Activated CD8-positive, alpha-beta memory T cell treated with anti-CD3 and anti-CD28 coated beads for 36 hours (primary cell): ENCODE measurements around the gene SLC22A4. TPM values are rescaled to one million over a fixed set of nuclear protein-coding genes. Genes with fewer than 3 reads are reported as not detected.

ENCODE experiments used
- CTCF ChIA-PET: fragments of 350-600 bp; sonication (Branson Sonifier 250); formaldehyde crosslinking; loops from one replicate; lab custom pipeline; 2021; ENCODE audit warnings: antibody characterized with exemption; lab: Charles Lee
- POLR2A ChIA-PET: fragments of 350-600 bp; sonication (Branson Sonifier 250); formaldehyde crosslinking; loops from one replicate; lab custom pipeline; 2021; ENCODE audit warnings: antibody characterized with exemption; lab: Charles Lee
- total RNA-seq, 2 experiments: library from RNA; stranded (reverse); gene quantifications; one replicate each; pipeline ENCODE4 v1.2.3, GENCODE V29; 2021

Gene SLC22A4
- total RNA-seq, 2 experiments from 2014 or later = 1.6 to 2.2 TPM

DNA sequence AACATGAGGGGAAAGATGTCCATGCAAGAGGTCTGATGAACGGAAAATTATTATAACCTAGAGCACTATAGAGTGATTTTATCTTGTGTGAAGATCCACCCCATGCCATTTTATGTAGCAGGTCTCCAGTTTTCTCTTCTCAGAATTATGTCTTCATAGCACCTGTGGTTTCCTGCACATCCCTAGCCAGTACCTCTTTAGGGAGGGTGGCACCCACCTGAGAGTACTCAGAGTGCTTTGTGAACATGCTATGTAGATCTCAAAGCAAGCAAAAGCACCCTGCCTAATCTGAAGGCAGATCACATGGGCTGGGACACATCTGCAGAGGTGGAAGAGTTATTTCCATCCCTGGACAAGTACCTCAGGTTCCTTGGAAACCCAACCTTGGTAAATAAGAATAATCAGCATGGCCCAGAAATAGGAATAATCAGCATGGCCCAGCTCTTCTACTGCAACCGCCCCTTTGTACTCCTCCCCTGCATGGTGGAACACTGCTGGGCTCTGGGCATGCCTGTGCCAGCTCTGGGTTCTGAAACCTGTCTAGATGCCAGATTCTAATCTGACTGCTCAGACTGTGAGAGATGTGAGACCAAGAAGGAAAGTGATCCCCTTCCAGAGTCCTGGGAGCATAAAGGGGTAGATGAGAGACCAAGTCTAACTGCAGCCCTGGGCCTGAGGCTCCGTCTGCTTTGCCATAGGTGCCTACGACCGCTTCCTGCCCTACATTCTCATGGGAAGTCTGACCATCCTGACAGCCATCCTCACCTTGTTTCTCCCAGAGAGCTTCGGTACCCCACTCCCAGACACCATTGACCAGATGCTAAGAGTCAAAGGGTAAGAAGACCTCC is 99.0 kb downstream of the SLC22A4 start:
- POLR2A ChIA-PET = no interaction called here

More for the DNA sequence above, 99.0 kb downstream of the SLC22A4 start:
- CTCF ChIA-PET = interaction anchor here (1.4 to 2.3 kb wide), 4 partner anchors 24 to 109 kb away, joined by 3 to 9 read pairs (median 6); partner anchors contain the start of gene SLC22A5

Other genes starting within 250 kb of the SLC22A4 start
- 10 to 100 TPM; 68.0 to 68.7 TPM for gene IL3, start 233.7 kb upstream of the SLC22A4 start, total RNA-seq
- gene CSF2, start 220.6 kb upstream of the SLC22A4 start, total RNA-seq = 100 to 1,000 TPM; 397 to 412 TPM
- gene P4HA2, start 66.5 kb upstream of the SLC22A4 start, total RNA-seq = 10 to 100 TPM; 15.5 to 18.3 TPM
- 1 to 10 TPM; 1.1 to 1.4 TPM for gene PDLIM4, start 36.7 kb upstream of the SLC22A4 start, total RNA-seq
- gene SLC22A5, start 75.3 kb downstream of the SLC22A4 start, total RNA-seq = 1 to 10 TPM; 5.2 to 5.7 TPM
- gene IRF1, start 196.4 kb downstream of the SLC22A4 start, total RNA-seq = 10 to 100 TPM; 86.7 to 87.5 TPM
- gene IL5, start 249.1 kb downstream of the SLC22A4 start, total RNA-seq = 10 to 100 TPM; 17.6 to 18.7 TPM